RWPE2 (cell line): ENCODE data around the gene ZBTB17.

ENCODE experiments used
- ATAC-seq: fragments of 200-7000 bp; cut with Tn5 transposase; 3 replicates; pipeline ENCODE4 v1.9.1; 2021; ENCODE audit warnings: low read depth
- DNase-seq: peaks from one replicate; pipeline ENCODE4 v3.0.0-alpha.2; 2020; ENCODE audit warnings: low spot score
- H3K27ac ChIP-seq: fragments of 450-650 bp; 2 replicates; pipeline ENCODE4 v1.5.1; 2017; ENCODE audit warnings: mild to moderate bottlenecking; ENCODE audit not compliant: poor library complexity, severe bottlenecking
- H3K27me3 ChIP-seq: fragments of 250-450 bp; sonication (Bioruptor Pico); 2 replicates; pipeline ENCODE4 v1.5.1; 2021; ENCODE audit warnings: mild to moderate bottlenecking, moderate library complexity; ENCODE audit not compliant: insufficient read depth, poor library complexity, severe bottlenecking
- H3K36me3 ChIP-seq: fragments of 250-450 bp; sonication (Bioruptor Pico); 2 replicates; pipeline ENCODE4 v1.5.1; 2020; ENCODE audit warnings: low read depth, mild to moderate bottlenecking, moderate library complexity
- H3K4me1 ChIP-seq: fragments of 250-450 bp; sonication (Bioruptor Pico); 2 replicates; pipeline ENCODE4 v1.5.1; 2021; ENCODE audit warnings: mild to moderate bottlenecking, moderate library complexity; ENCODE audit not compliant: insufficient read depth, poor library complexity, severe bottlenecking
- H3K4me3 ChIP-seq: fragments of 250-450 bp; sonication (Bioruptor Pico); 2 replicates; pipeline ENCODE4 v1.5.1; 2021; ENCODE audit warnings: mild to moderate bottlenecking, moderate library complexity; ENCODE audit not compliant: severe bottlenecking
- H3K9me3 ChIP-seq: fragments of 250-450 bp; sonication (Bioruptor Pico); 2 replicates; pipeline ENCODE4 v1.5.1; 2021; ENCODE audit warnings: mild to moderate bottlenecking, moderate library complexity; ENCODE audit not compliant: severe bottlenecking
- CTCF ChIP-seq: fragments of 450-650 bp; IDR thresholded peaks from one replicate; pipeline ENCODE4 v1.5.1; 2017; ENCODE audit warnings: mild to moderate bottlenecking, moderate library complexity; ENCODE audit not compliant: poor library complexity, severe bottlenecking

ZBTB17 gene

DNA sequence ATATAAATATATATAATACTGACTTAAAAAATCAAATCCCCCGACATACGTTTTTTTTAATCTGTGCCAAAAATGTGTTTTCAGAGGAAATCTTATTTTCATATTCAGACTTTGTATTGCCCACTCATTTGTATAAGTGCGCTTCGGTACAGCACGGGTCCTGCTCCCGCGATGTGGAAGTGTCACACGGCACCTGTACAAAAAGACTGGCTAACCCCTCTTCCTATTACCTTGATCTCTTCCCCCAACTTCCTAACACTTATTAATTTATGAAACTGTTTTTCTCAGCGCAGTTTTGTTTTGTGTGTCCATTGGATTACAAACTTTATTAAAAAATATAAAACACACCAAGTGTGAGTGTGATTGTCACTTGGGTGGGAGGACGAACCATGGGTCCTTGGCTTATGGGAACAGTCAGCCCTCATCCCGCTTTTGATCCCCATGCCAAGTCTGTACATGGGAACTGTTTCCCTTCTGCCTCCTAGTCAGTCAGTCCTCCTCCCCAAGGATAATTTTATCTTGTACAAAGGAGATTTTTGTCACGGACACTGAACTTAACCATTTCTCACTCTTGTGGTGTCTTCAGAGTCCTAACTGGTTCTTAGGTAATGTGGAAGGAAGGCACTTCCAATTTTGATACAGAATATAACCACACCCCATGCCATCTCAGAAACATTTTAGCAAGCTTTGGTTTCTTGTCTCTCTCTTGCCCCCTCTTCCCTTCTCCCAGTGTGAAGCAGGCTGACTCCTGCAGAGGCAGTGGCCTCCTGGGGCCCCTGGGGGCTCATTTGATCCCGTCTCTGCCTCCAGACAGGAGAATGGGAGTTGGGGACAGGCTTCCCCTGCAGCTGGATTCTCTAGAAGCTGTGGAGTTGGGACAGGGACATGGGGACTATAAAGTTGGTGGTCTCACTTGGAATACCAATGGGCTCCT, 35.5 kb downstream of the ZBTB17 start:
- ATAC-seq (no peak), DNase-seq (no peak)
- no peaks in the 10 kb centered on the region for H3K9me3 ChIP-seq
- H3K36me3 ChIP-seq, result peaks cover 85% of the 10 kb centered on the region
- no peaks in the 10 kb centered on the region for H3K4me1 ChIP-seq
- H3K4me3 ChIP-seq, result no peak overlapping the region
- no peaks in the 10 kb centered on the region for H3K27me3 ChIP-seq
- no peak overlapping the region for H3K27ac ChIP-seq
- no peak for TF ChIP-seq CTCF

- no peaks in the 10 kb centered on the region for H3K9me3 ChIP-seq
- H3K27me3 ChIP-seq, result no peaks in the 10 kb centered on the region
- no peak overlapping the region for H3K4me3 ChIP-seq
- ATAC-seq (no peak), DNase-seq (no peak)
- no peak for TF ChIP-seq CTCF
- no peaks in the 10 kb centered on the region for H3K4me1 ChIP-seq
- peak overlapping the region; percentile 36 for H3K27ac ChIP-seq
- H3K36me3 ChIP-seq, result peaks cover 94% of the 10 kb centered on the region
Observed at GRCh38 chr1:15939181-15940109, 36.5 kb downstream of the ZBTB17 start.

DNA sequence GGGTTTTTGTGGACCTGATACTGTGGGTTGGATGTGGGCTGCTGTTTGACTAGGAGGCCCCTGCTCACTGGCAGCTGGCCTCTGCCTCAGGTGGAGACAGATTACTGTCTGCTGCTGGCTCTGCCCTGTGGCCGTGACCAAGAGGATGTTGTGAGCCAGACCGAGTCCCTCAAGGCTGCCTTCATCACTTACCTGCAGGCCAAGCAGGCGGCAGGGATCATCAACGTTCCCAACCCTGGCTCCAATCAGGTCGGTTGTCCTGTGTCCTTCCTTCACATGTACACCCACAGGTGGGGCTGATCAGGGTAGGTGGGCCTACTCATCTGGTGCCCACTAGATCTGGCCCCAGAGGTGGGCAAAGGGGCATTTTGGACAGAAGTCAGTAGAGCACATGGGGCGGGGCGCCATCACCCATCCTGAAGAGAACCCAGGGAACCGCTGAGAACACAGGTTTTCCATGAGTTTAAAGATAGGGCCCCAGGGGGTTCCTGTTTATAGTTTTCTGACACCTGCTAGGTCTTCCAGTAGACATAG, 37.2 kb downstream of the ZBTB17 start:
- H3K36me3 ChIP-seq, result peaks cover 92% of the 10 kb centered on the region
- DNase-seq, result no peak
- no peak for TF ChIP-seq CTCF
- H3K27ac ChIP-seq, result peak overlapping the region; percentile 36
- H3K4me1 ChIP-seq, result no peaks in the 10 kb centered on the region
- no peaks in the 10 kb centered on the region for H3K9me3 ChIP-seq
- no peak for ATAC-seq
- no peak overlapping the region for H3K4me3 ChIP-seq
- no peaks in the 10 kb centered on the region for H3K27me3 ChIP-seq

GRCh38 chr1:15937706-15938168, 38.2 kb downstream of the ZBTB17 start:
- ATAC-seq, result no peak
- no peak for DNase-seq
- H3K27ac ChIP-seq, result peak overlapping the region; percentile 36

More at GRCh38 chr1:15937706-15938168, 38.2 kb downstream of the ZBTB17 start:
- no peak overlapping the region for H3K4me3 ChIP-seq
- no peaks in the 10 kb centered on the region for H3K9me3 ChIP-seq
- no peaks in the 10 kb centered on the region for H3K27me3 ChIP-seq
- TF ChIP-seq CTCF, result no peak
- H3K4me1 ChIP-seq, result no peaks in the 10 kb centered on the region
- peaks cover 92% of the 10 kb centered on the region for H3K36me3 ChIP-seq
